ENCODE data around the gene MEAF6. TPM values are rescaled to one million over a fixed set of nuclear protein-coding genes. Genes with fewer than 3 reads are reported as not detected.

The MEAF6 gene
- total and polyA plus RNA-seq, 8 donors = 47.7 to 94.7 (median 85.5) TPM

- Histone ChIP-seq H3K4me3 (no peak overlapping the region), H3K27me3 (peaks cover 0 to 35% of the 10 kb centered on the region in 2 donors), H3K4me1 (no peaks in the 10 kb centered on the region), H3K27ac (no peak overlapping the region), H3K36me3 (no peaks in the 10 kb centered on the region), H3K9me3 (no peaks in the 10 kb centered on the region)
- DNase-seq (no peak), ATAC-seq (no peak)
- intact Hi-C loops (cut with DNase I) = no loop called here
- no peak for TF ChIP-seq CTCF (IDR thresholded peaks at IDR 0.05)
Measured at GRCh38 chr1:37448185-37448584, 66.4 kb downstream of the MEAF6 start.

GRCh38 chr1:37446874-37447273 lies 67.7 kb downstream of the MEAF6 start:
- intact Hi-C loops (cut with DNase I) = no loop called here
- Histone ChIP-seq H3K27me3 (peaks cover 0 to 35% of the 10 kb centered on the region in 2 donors), H3K4me3 (no peak overlapping the region), H3K4me1 (no peaks in the 10 kb centered on the region), H3K9me3 (no peaks in the 10 kb centered on the region), H3K36me3 (no peaks in the 10 kb centered on the region), H3K27ac (no peak overlapping the region)
- TF ChIP-seq CTCF (IDR thresholded peaks at IDR 0.05) = no peak
- no peak for ATAC-seq
- no peak for DNase-seq

GRCh38 chr1:37442644-37443043 lies 71.9 kb downstream of the MEAF6 start:
- ATAC-seq = no peak
- H3K27ac ChIP-seq = no peak overlapping the region
- H3K9me3 ChIP-seq = no peaks in the 10 kb centered on the region
- no peak for DNase-seq
- H3K36me3 ChIP-seq = no peaks in the 10 kb centered on the region
- H3K4me1 ChIP-seq = no peaks in the 10 kb centered on the region
- H3K4me3 ChIP-seq = no peak overlapping the region
- TF ChIP-seq CTCF (IDR thresholded peaks at IDR 0.05) = no peak
- H3K27me3 ChIP-seq = peaks cover 0 to 27% of the 10 kb centered on the region in 2 donors
- intact Hi-C loops (cut with DNase I) = no loop called here

Small RNAs within 50 kb of the gene (microRNA-seq; reads per million reads assigned to microRNA genes)
- gene MIR5581 (0.67 to 0.82 reads per million in 2 donors), gene MIR6732 (0 to 0.67 reads per million in 2 donors)

Other genes with a start within 250 kb of the MEAF6 start
- 10 to 100 TPM; 10.2 to 28.0 TPM for gene ZC3H12A, start 40.2 kb downstream of the MEAF6 start, total RNA-seq
- 1 to 10 TPM; 1.1 to 3.2 (median 1.9) TPM for gene ZC3H12A, start 40.2 kb downstream of the MEAF6 start, polyA plus RNA-seq (ENCODE audit: insufficient read length in 6 of 6)
- 10 to 100 TPM; 12.3 to 12.6 TPM for gene SNIP1, start 39.5 kb upstream of the MEAF6 start, total RNA-seq
- 10 to 100 TPM; 12.3 to 17.3 (median 14.3) TPM for gene SNIP1, start 39.5 kb upstream of the MEAF6 start, polyA plus RNA-seq (ENCODE audit: insufficient read length in 6 of 6)
- 10 to 100 TPM; 17.9 to 24.1 TPM for gene DNALI1, start 42.2 kb upstream of the MEAF6 start, total RNA-seq
- gene DNALI1, start 42.2 kb upstream of the MEAF6 start, polyA plus RNA-seq (ENCODE audit: insufficient read length in 6 of 6) = 10 to 100 TPM; 44.3 to 60.5 (median 51.6) TPM
- gene GNL2, start 81.2 kb upstream of the MEAF6 start, total RNA-seq = 10 to 100 TPM; 32.2 to 41.8 TPM
- gene GNL2, start 81.2 kb upstream of the MEAF6 start, polyA plus RNA-seq (ENCODE audit: insufficient read length in 6 of 6) = 10 to 100 TPM; 56.6 to 70.8 (median 65.3) TPM
- 1 to 10 TPM in 1 of 2 donors, under 1 TPM in 1; 0.52 to 1.2 TPM for gene RSPO1, start 120.1 kb upstream of the MEAF6 start, total RNA-seq
- gene RSPO1, start 120.1 kb upstream of the MEAF6 start, polyA plus RNA-seq (ENCODE audit: insufficient read length in 6 of 6) = 1 to 10 TPM in 5 of 6 donors, under 1 TPM in 1; 0.93 to 2.2 (median 1.6) TPM
- gene CDCA8, start 177.8 kb upstream of the MEAF6 start, total RNA-seq = 1 to 10 TPM; 3.4 to 5.8 TPM
- 10 to 100 TPM; 12.9 to 32.6 (median 16.4) TPM for gene CDCA8, start 177.8 kb upstream of the MEAF6 start, polyA plus RNA-seq (ENCODE audit: insufficient read length in 6 of 6)

Measured in left lung (tissue), 10 donors.